CD4-positive, alpha-beta T cell treated with Interleukin-21 for 1 hour (primary cell): ENCODE data around the gene SFMBT2.

Experiments used
- DNase-seq: peaks from one replicate; pipeline ENCODE4 v3.0.0-alpha.2; 2020

SFMBT2 gene

GRCh38 chr10:7362471-7362870, 48.4 kb downstream of the SFMBT2 start:
- no peak for DNase-seq

- DNase-seq: no peak
Observed at GRCh38 chr10:7361316-7361715, 49.5 kb downstream of the SFMBT2 start.

GRCh38 chr10:7359954-7360353, 50.9 kb downstream of the SFMBT2 start:
- no peak for DNase-seq

- DNase-seq: no peak
Observed at GRCh38 chr10:7359356-7359755, 51.5 kb downstream of the SFMBT2 start.

- no peak for DNase-seq
Observed at GRCh38 chr10:7357193-7357592, 53.6 kb downstream of the SFMBT2 start.

GRCh38 chr10:7354330-7355047, 56.3 kb downstream of the SFMBT2 start:
- DNase-seq: no peak

- no peak for DNase-seq
Observed at GRCh38 chr10:7351894-7352293, 58.9 kb downstream of the SFMBT2 start.

- DNase-seq: no peak
Observed at GRCh38 chr10:7350541-7351195, 60.2 kb downstream of the SFMBT2 start.

GRCh38 chr10:7345717-7346116, 65.1 kb downstream of the SFMBT2 start:
- DNase-seq: no peak

GRCh38 chr10:7343040-7343439, 67.8 kb downstream of the SFMBT2 start:
- DNase-seq: no peak

- no peak for DNase-seq
Observed at GRCh38 chr10:7340179-7340874, 70.5 kb downstream of the SFMBT2 start.

- DNase-seq: no peak
Observed at GRCh38 chr10:7339510-7339909, 71.3 kb downstream of the SFMBT2 start.

GRCh38 chr10:7338469-7338868, 72.4 kb downstream of the SFMBT2 start:
- no peak for DNase-seq

GRCh38 chr10:7337431-7338171, 73.2 kb downstream of the SFMBT2 start:
- DNase-seq: no peak

GRCh38 chr10:7335977-7336376, 74.9 kb downstream of the SFMBT2 start:
- no peak for DNase-seq

- DNase-seq: no peak
Observed at GRCh38 chr10:7334642-7334964, 76.2 kb downstream of the SFMBT2 start.

GRCh38 chr10:7333961-7334641, 76.7 kb downstream of the SFMBT2 start:
- no peak for DNase-seq

GRCh38 chr10:7329219-7329618, 81.6 kb downstream of the SFMBT2 start:
- no peak for DNase-seq

GRCh38 chr10:7327885-7328284, 82.9 kb downstream of the SFMBT2 start:
- no peak for DNase-seq

- no peak for DNase-seq
Observed at GRCh38 chr10:7322623-7323022, 88.2 kb downstream of the SFMBT2 start.

GRCh38 chr10:7320072-7320471, 90.8 kb downstream of the SFMBT2 start:
- DNase-seq: no peak

- DNase-seq: no peak
Observed at GRCh38 chr10:7319632-7320031, 91.2 kb downstream of the SFMBT2 start.

- DNase-seq: no peak
Observed at GRCh38 chr10:7318836-7319235, 92.0 kb downstream of the SFMBT2 start.
